H1 (cell line): Measurements from ENCODE around the gene LTA. TPM values are rescaled to one million over a fixed set of nuclear protein-coding genes. Genes with fewer than 3 reads are reported as not detected.

ENCODE experiments used
- ASH2L ChIP-seq: fragments of 200-600, 300-600 bp; sonication (generic); IDR thresholded peaks from one replicate; pipeline ENCODE4 v1.7.1; 2017; ENCODE audit warnings: low read length
- BCL11A ChIP-seq, 2 experiments: IDR thresholded peaks; one replicate each; pipeline ENCODE4 v1.6.1; 2011; ENCODE audit warnings: low read depth in 2 of 2, low read length in 2 of 2, mild to moderate bottlenecking in 2 of 2
- CTBP2 ChIP-seq: IDR thresholded peaks from 2 replicates; pipeline ENCODE4 v1.7.0; 2011; ENCODE audit warnings: borderline replicate concordance, mild to moderate bottlenecking, moderate library complexity, mixed read lengths, low read length; ENCODE audit not compliant: insufficient read depth, insufficient read length
- EGR1 ChIP-seq: IDR thresholded peaks from 2 replicates; pipeline ENCODE4 v1.6.1; 2011; ENCODE audit warnings: low read depth, low read length, borderline replicate concordance
- EP300 ChIP-seq, 2 experiments: IDR thresholded peaks; 1 replicate in 1 of 2; 2 replicates in 1 of 2; pipeline ENCODE4 v1.6.1; 2011 to 2012; ENCODE audit warnings: low read depth in 2 of 2, low read length in 2 of 2, mild to moderate bottlenecking in 2 of 2, borderline replicate concordance in 1 of 2, inconsistent platforms in 1 of 2, moderate library complexity in 1 of 2
- FOSL1 ChIP-seq: IDR thresholded peaks from 2 replicates; pipeline ENCODE4 v1.6.1; 2011; ENCODE audit warnings: mild to moderate bottlenecking, low read depth, low read length, moderate library complexity; ENCODE audit not compliant: insufficient read depth
- HDAC6 ChIP-seq: IDR thresholded peaks from one replicate; pipeline ENCODE4 v1.7.1; 2012; ENCODE audit warnings: low read depth, mild to moderate bottlenecking, inconsistent platforms, low read length, moderate library complexity
- MAFK ChIP-seq: IDR thresholded peaks from 2 replicates; pipeline ENCODE4 v1.6.1; 2012; ENCODE audit warnings: low read depth, mild to moderate bottlenecking, improper control_type of control experiment, low read length
- NRF1 ChIP-seq: IDR thresholded peaks from 2 replicates; pipeline ENCODE4 v1.6.1; 2011; ENCODE audit warnings: mild to moderate bottlenecking, low read depth, low read length, improper control_type of control experiment
- RBBP5 ChIP-seq: IDR thresholded peaks from 2 replicates; pipeline ENCODE4 v1.7.1; 2012; ENCODE audit warnings: low read depth, mild to moderate bottlenecking, inconsistent platforms, low read length, moderate library complexity, borderline replicate concordance
- SP2 ChIP-seq: IDR thresholded peaks from 2 replicates; pipeline ENCODE4 v1.6.1; 2012; ENCODE audit warnings: mild to moderate bottlenecking, low read length, inconsistent platforms
- SUZ12 ChIP-seq: fragments of 200-600 bp; sonication (generic); IDR thresholded peaks from 2 replicates; pipeline ENCODE4 v1.6.1; 2012; ENCODE audit warnings: mild to moderate bottlenecking, inconsistent platforms, low read length, moderate library complexity, mixed read lengths
- TAF1 ChIP-seq: IDR thresholded peaks from 2 replicates; pipeline ENCODE4 v1.6.1; 2011; ENCODE audit warnings: mild to moderate bottlenecking, low read depth, low read length
- TAF7 ChIP-seq: optimal IDR thresholded peaks from 2 replicates; pipeline ENCODE3; 2011; ENCODE audit warnings: low read depth, mild to moderate bottlenecking, inconsistent platforms, low read length, moderate library complexity, borderline replicate concordance
- TBP ChIP-seq: IDR thresholded peaks from 2 replicates; pipeline ENCODE4 v1.6.1; 2011; ENCODE audit warnings: low read depth, low read length, improper control_type of control experiment
- TEAD4 ChIP-seq: IDR thresholded peaks from 2 replicates; pipeline ENCODE4 v1.6.1; 2012; ENCODE audit warnings: low read depth, low read length, inconsistent platforms, mixed read lengths
- ZNF274 ChIP-seq: IDR thresholded peaks from 2 replicates; pipeline ENCODE4 v1.7.0; 2012; ENCODE audit warnings: low read length, borderline replicate concordance; ENCODE audit errors: extremely low read depth
- polyA plus RNA-seq, 7 experiments: library from polyadenylated mRNA; depleted of rRNA in 3 of 7; stranded (reverse) in 5 of 7; unstranded in 2 of 7; fragments of >200 nt in 5 of 7; fragments of 200-250 nt in 2 of 7; gene quantifications; 1 replicate in 5 of 7; 2 replicates in 1 of 7; 4 replicates in 1 of 7; pipeline versions ENCODE4 v1.2.1 to v1.2.3, GENCODE V29; 2011 to 2013; ENCODE audit warnings: missing spikeins in 2 of 7, mixed read lengths in 2 of 7
- total RNA-seq: library from RNA; stranded (reverse); fragmentation: NEBNext Ultra II Directional; extraction: Animal tissue kit (Norgen Biotek cat#: 25700); gene quantifications from 2 replicates; pipeline ENCODE4 v1.2.1, GENCODE V29; 2021
- TF ChIP-seq, protein P1 (sequence below), 3 experiments: IDR thresholded peaks; 1 replicate in 2 of 3; 2 replicates in 1 of 3; pipeline versions ENCODE4 v1.5.1 to v1.6.1; 2011; ENCODE audit warnings: low read length in 3 of 3, mild to moderate bottlenecking in 3 of 3, inconsistent platforms in 2 of 3, low read depth in 1 of 3, moderate library complexity in 1 of 3; ENCODE audit not compliant: insufficient read depth in 1 of 3; ENCODE audit errors: control extremely low read depth in 1 of 3
- TF ChIP-seq, protein P2 (sequence below): IDR thresholded peaks from 2 replicates; pipeline ENCODE4 v1.6.1; 2012; ENCODE audit warnings: inconsistent platforms

LTA gene
- total and polyA plus RNA-seq, 2 of the 8 experiments (the other 6 are each of a cell fraction or from before 2014, with no cell fraction given), result not detected

DNA sequence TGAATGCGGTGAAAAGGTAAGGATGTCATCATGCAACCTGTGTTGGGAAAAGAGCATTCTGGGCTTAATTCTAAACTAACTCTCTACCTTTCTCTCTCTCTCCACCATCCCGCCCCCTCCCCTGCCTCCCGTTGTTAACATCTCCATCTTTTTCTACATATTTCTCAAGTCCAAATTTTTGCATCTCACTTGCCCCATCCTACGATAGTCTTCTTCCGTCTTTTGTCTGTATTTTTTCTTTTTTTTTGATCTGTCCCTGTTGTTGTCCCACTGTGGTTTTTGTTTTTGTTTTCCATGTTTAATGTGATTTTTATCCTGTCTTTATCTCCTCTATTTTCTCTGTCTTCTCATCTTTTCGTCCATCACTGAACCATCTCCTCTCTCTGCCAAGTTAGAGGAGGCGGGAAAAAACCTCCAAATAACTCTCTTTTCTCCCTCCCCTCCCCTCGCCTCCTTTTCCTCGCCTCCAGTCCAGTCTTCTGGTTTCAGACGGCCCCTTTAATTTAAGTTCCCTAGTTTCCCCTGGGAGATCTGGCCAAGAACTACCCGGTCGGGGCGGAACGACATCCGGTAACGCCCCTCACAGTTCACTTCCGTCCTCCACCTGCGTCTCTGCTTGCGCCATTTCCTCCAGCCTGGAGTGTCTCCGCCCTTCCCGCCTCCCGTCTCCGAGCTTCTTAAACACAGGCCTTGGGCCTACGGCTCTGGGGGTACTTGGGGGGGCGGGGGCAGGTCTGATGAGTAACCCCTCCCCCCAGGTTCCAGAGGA, 24.9 kb upstream of the LTA start, which contains the start of gene NFKBIL1 (continued):
- no peak for TF ChIP-seq SP2
- no peak for TF ChIP-seq ASH2L
- TF ChIP-seq, protein P1, sequence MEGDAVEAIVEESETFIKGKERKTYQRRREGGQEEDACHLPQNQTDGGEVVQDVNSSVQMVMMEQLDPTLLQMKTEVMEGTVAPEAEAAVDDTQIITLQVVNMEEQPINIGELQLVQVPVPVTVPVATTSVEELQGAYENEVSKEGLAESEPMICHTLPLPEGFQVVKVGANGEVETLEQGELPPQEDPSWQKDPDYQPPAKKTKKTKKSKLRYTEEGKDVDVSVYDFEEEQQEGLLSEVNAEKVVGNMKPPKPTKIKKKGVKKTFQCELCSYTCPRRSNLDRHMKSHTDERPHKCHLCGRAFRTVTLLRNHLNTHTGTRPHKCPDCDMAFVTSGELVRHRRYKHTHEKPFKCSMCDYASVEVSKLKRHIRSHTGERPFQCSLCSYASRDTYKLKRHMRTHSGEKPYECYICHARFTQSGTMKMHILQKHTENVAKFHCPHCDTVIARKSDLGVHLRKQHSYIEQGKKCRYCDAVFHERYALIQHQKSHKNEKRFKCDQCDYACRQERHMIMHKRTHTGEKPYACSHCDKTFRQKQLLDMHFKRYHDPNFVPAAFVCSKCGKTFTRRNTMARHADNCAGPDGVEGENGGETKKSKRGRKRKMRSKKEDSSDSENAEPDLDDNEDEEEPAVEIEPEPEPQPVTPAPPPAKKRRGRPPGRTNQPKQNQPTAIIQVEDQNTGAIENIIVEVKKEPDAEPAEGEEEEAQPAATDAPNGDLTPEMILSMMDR (IDR thresholded peaks at IDR 0.05; ENCODE audit: control extremely low read depth in 1 of 3, insufficient read depth in 1 of 3, low read depth in 1 of 3, low read length in 3 of 3), result no peak
- TF ChIP-seq, protein P2, sequence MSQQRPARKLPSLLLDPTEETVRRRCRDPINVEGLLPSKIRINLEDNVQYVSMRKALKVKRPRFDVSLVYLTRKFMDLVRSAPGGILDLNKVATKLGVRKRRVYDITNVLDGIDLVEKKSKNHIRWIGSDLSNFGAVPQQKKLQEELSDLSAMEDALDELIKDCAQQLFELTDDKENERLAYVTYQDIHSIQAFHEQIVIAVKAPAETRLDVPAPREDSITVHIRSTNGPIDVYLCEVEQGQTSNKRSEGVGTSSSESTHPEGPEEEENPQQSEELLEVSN, result peak; percentile 23; the same call in 1 of the 2 replicates
- no peak for TF ChIP-seq NRF1
- no peak for TF ChIP-seq SUZ12
- peak; percentile 47; the same call in 1 of the 2 replicates for TF ChIP-seq EGR1
- TF ChIP-seq TAF7, result no peak
- TF ChIP-seq BCL11A (IDR thresholded peaks at IDR 0.05; ENCODE audit: low read depth in 2 of 2, low read length in 2 of 2), result no peak
- no peak for TF ChIP-seq MAFK
- no peak for TF ChIP-seq ZNF274
- TF ChIP-seq TAF1, result peak; percentile 80
- no peak for TF ChIP-seq FOSL1
- peak; percentile 86 for TF ChIP-seq TBP
- 0 out of 2 replicates have a peak, but pooled peaks have one; percentile 19 for TF ChIP-seq RBBP5
- no peak for TF ChIP-seq HDAC6
- TF ChIP-seq TEAD4, result no peak
- peak; percentile 2 for TF ChIP-seq CTBP2
- TF ChIP-seq EP300 (IDR thresholded peaks at IDR 0.05; ENCODE audit: borderline replicate concordance in 1 of 2, low read depth in 2 of 2, low read length in 2 of 2), result peak in 1 of 2 experiments; percentile 61; a peak in 1 of 3 replicates
